Measurements from ENCODE around the gene GNG2. TPM values are rescaled to one million over a fixed set of nuclear protein-coding genes. Genes with fewer than 3 reads are reported as not detected.
A peak's percentile ranks its signal among the peaks of the same experiment; 100 is the strongest.

GNG2 gene
- total and polyA plus RNA-seq, 2 of the 8 experiments (the other 6 are each of a cell fraction or from before 2014, with no cell fraction given): 8.2 to 17.9 TPM

GRCh38 chr14:52008136-52008535, 147.7 kb downstream of the GNG2 start:
- no peak for DNase-seq (ENCODE audit: low read depth in 1 of 2, low spot score in 2 of 2)
- H2BK5ac ChIP-seq (ENCODE audit: low read depth, low read length): no peak overlapping the region
- H3K27ac ChIP-seq (ENCODE audit: low read depth, low read length): no peak overlapping the region
- H3K9me3 ChIP-seq (ENCODE audit: insufficient read depth in 2 of 2, low read depth in 1 of 2, low read length in 1 of 2): no peaks in the 10 kb centered on the region
- no peaks in the 10 kb centered on the region for H3K79me2 ChIP-seq (ENCODE audit: control insufficient read depth in 1 of 2, insufficient read depth in 2 of 2, low read length in 2 of 2)
- no peak overlapping the region for H4K8ac ChIP-seq (ENCODE audit: extremely low read depth, insufficient read depth, low read length)
- 92% methylated on average over 4 of the region's 4 CpGs; no CpG with 5 or more reads in 1 of the 2 experiments for WGBS, 2 experiments (ENCODE audit: extremely low coverage in 1 of 2, insufficient coverage in 1 of 2, insufficient read length in 1 of 2, insufficient replicate concordance in 2 of 2, low coverage in 1 of 2, low lambda C conversion rate in 2 of 2, missing lambda C conversion rate in 1 of 2)
- H3K4me1 ChIP-seq (replicated peaks in 1 of 4; ENCODE audit: control insufficient read depth in 3 of 4, insufficient read depth in 4 of 4, low read length in 3 of 4): peaks cover 0 to 8% (median 3%) of the 10 kb centered on the region in 4 experiments; a peak in 4 of 7 replicates
- POLR2A ChIA-PET (ENCODE audit: partially characterized antibody): interaction anchor here (1.0 to 1.7 kb wide), 2 partner anchors 13 to 19 kb away, joined by 3 to 6 read pairs; partner anchors contain the start of gene RTRAF
- no peak for TF ChIP-seq YY1 (IDR thresholded peaks at IDR 0.05; ENCODE audit: low read depth, low read length)
- TF ChIP-seq GTF2F1 (IDR thresholded peaks at IDR 0.05; ENCODE audit: borderline replicate concordance, low read depth, low read length): no peak
- no peak for TF ChIP-seq RNF2 (IDR thresholded peaks at IDR 0.05; ENCODE audit: borderline replicate concordance, low read depth, low read length, missing control alignments, poor library complexity, severe bottlenecking)
- TF ChIP-seq ATF3 (IDR thresholded peaks at IDR 0.05; ENCODE audit: insufficient read depth, low read depth, low read length): no peak
- no peak for TF ChIP-seq ASH2L (IDR thresholded peaks at IDR 0.05; ENCODE audit: low read length)
- TF ChIP-seq BACH1 (IDR thresholded peaks at IDR 0.05; ENCODE audit: low read length): no peak
- TF ChIP-seq SIX5 (IDR thresholded peaks at IDR 0.05; ENCODE audit: low read depth, low read length): no peak
- no peak for TF ChIP-seq NRF1 (IDR thresholded peaks at IDR 0.05; ENCODE audit: low read depth, low read length)
- TF ChIP-seq SUZ12 (IDR thresholded peaks at IDR 0.05; ENCODE audit: low read length): no peak
- TF ChIP-seq BCL11A (IDR thresholded peaks at IDR 0.05; ENCODE audit: low read depth in 2 of 2, low read length in 2 of 2): no peak
- H3K23ac ChIP-seq (ENCODE audit: insufficient read length): no peak overlapping the region
- no peaks in the 10 kb centered on the region for H3K79me1 ChIP-seq (ENCODE audit: low read depth, low read length)
- no peak overlapping the region for H3K4me2 ChIP-seq (ENCODE audit: insufficient read depth in 1 of 2, low read depth in 2 of 2, low read length in 2 of 2)
- no peak overlapping the region for H3K18ac ChIP-seq (ENCODE audit: extremely low read depth, low read length)
- H2AK5ac ChIP-seq (ENCODE audit: low read depth, low read length): no peak overlapping the region
- H3K27me3 ChIP-seq (replicated peaks in 1 of 4; ENCODE audit: control insufficient read depth in 3 of 4, extremely low read depth in 1 of 4, insufficient read depth in 3 of 4, low read length in 3 of 4): no peaks in the 10 kb centered on the region
- 0 out of 2 replicates have a peak overlapping the region, but pooled peaks have one; percentile 62 for H2BK20ac ChIP-seq (ENCODE audit: low read length)
- FAIRE-seq: no peak
- H2AFZ ChIP-seq (ENCODE audit: low read length): no peak overlapping the region
- H3K4ac ChIP-seq (replicated peaks; ENCODE audit: insufficient read length, low read depth, low read length): no peak overlapping the region
- H3K56ac ChIP-seq (replicated peaks; ENCODE audit: insufficient read length, low read depth, low read length): no peak overlapping the region
- H2BK12ac ChIP-seq (ENCODE audit: low read depth, low read length): no peak overlapping the region
- no peak overlapping the region for H4K5ac ChIP-seq (ENCODE audit: insufficient read length, low read depth, low read length)
- H3K4me3 ChIP-seq (ENCODE audit: extremely low read depth in 1 of 4, insufficient read depth in 2 of 4, low read depth in 3 of 4, low read length in 4 of 4): no peak overlapping the region
- H2BK15ac ChIP-seq (ENCODE audit: low read length): no peak overlapping the region
- H3K9ac ChIP-seq (replicated peaks in 1 of 4; ENCODE audit: extremely low read depth in 1 of 4, low read depth in 3 of 4, low read length in 3 of 4): no peak overlapping the region
- no peak overlapping the region for H2BK120ac ChIP-seq (replicated peaks; ENCODE audit: low read depth, low read length)
- H3K36me3 ChIP-seq (ENCODE audit: control insufficient read depth in 2 of 4, insufficient read depth in 4 of 4, low read length in 3 of 4): peaks cover 23 to 88% (median 58%) of the 10 kb centered on the region in 4 experiments
- CTCF ChIA-PET (ENCODE audit: partially characterized antibody): interaction anchor here (1.2 to 4.3 kb wide), 7 partner anchors 8 to 124 kb away, joined by 5 to 27 read pairs (median 9); no protein-coding TSS in a partner anchor
- H4K91ac ChIP-seq (replicated peaks; ENCODE audit: insufficient read length, low read length): no peak overlapping the region
- H3K14ac ChIP-seq (ENCODE audit: insufficient read length): no peak overlapping the region
- peaks cover 3 to 9% of the 10 kb centered on the region in 2 experiments for H4K20me1 ChIP-seq (replicated peaks in 1 of 2; ENCODE audit: control insufficient read depth in 1 of 2, insufficient read depth in 2 of 2, low read length in 2 of 2)
- no peaks in the 10 kb centered on the region for H3K23me2 ChIP-seq (ENCODE audit: low read depth, low read length)
